Bladder microvascular endothelial cell (primary cell): ENCODE data around the gene SUZ12. TPM values are rescaled to one million over a fixed set of nuclear protein-coding genes. Genes with fewer than 3 reads are reported as not detected.

Experiments
- total RNA-seq: library from RNA; depleted of rRNA; stranded (reverse); fragments of >200 nt; gene quantifications from 2 replicates; pipeline ENCODE4 v1.2.3, GENCODE V29; 2014

Gene SUZ12
- 17.5 and 36.5 TPM in 2 replicates for total RNA-seq

GRCh38 chr17:31936615-31937609 is at the start of gene SUZ12:
SUZ12 (plus strand) TSS chr17:31937007; CDS start chr17:31937247, 240 bp downstream.

DNA sequence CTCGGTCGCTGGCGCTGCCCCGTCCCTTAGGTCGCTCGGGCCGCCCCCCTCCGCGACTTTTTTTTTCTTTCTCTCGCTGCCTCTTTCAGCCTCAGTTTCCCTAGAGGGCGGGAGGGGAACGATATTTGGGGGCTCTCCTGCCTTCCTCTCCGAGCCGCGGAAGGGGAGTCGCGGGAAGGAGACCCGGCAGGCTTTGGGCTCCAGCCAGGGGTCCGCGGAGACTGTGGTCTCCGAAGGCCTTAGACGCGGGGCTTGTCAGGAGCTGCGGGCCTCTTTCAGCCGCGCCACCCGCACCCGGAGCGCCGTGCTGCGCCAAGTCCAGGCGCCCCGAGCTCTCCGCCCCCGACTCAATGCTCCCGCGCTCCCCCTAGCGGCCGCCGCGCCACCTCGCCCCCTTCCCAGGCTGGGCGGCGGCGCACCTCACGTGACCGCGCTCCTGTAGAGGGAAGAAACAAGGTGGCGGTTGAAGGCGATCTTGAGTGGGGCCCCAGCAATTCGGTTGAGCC is 70.2 kb downstream of the SUZ12 start, which contains the start of gene LRRC37B:
TSS of gene LRRC37B (plus strand) at position 427 of the 506 bp plus-strand sequence. CDS start 14,010 bp downstream, outside the sequence.

Other genes starting within 250 kb of the SUZ12 start
- 38.2 and 45.7 TPM in 2 replicates for gene COPRS, start 77.8 kb upstream of the SUZ12 start, total RNA-seq
- gene UTP6, start 35.3 kb upstream of the SUZ12 start, total RNA-seq = 17.6 and 39.4 TPM in 2 replicates
- 7.6 and 18.9 TPM in 2 replicates for gene LRRC37B, start 70.4 kb downstream of the SUZ12 start, total RNA-seq
- 21.0 and 47.1 TPM in 2 replicates for gene RHOT1, start 205.5 kb downstream of the SUZ12 start, total RNA-seq